Measurements from ENCODE around the gene PTPRN2.

GRCh38 chr7:157522189-157522588 is 1065.4 kb downstream of the PTPRN2 start:
- TF ChIP-seq YY1 (IDR thresholded peaks at IDR 0.05; ENCODE audit: extremely low read depth, insufficient replicate concordance, low read depth, low read length): no peak
- no peak for TF ChIP-seq MAX (IDR thresholded peaks at IDR 0.05)
- TF ChIP-seq EZH2phosphoT487 (IDR thresholded peaks at IDR 0.05; ENCODE audit: borderline replicate concordance): no peak
- TF ChIP-seq CTCF (IDR thresholded peaks at IDR 0.05 in 2 of 3, conservative IDR thresholded peaks at IDR 0.05 in 1 of 3; ENCODE audit: borderline replicate concordance in 1 of 3, insufficient read depth in 1 of 3, low read depth in 2 of 3, low read length in 2 of 3): no peak
- no peak for TF ChIP-seq RAD21 (IDR thresholded peaks at IDR 0.05; ENCODE audit: low read depth)
- TF ChIP-seq POLR2A (IDR thresholded peaks at IDR 0.05; ENCODE audit: borderline replicate concordance, extremely low read depth, insufficient read depth, insufficient read length): no peak
- no peak for TF ChIP-seq TCF7L2 (IDR thresholded peaks at IDR 0.05; ENCODE audit: borderline replicate concordance, extremely low read depth, insufficient read depth, insufficient read length)
- TF ChIP-seq SIN3A (IDR thresholded peaks at IDR 0.05; ENCODE audit: low read depth): no peak
- no peak for TF ChIP-seq ZBTB33 (IDR thresholded peaks at IDR 0.05; ENCODE audit: extremely low read depth, insufficient replicate concordance, low read length)
- TF ChIP-seq POLR2AphosphoS5 (IDR thresholded peaks at IDR 0.05; ENCODE audit: low read depth, low read length): no peak
